Panc1 (cell line): ENCODE results near the gene MITF. TPM values are rescaled to one million over a fixed set of nuclear protein-coding genes. Genes with fewer than 3 reads are reported as not detected.
A peak's percentile ranks its signal among the peaks of the same experiment; 100 is the strongest.

Experiments
- ATAC-seq: fragments of 200-7000 bp; cut with Tn5 transposase; 2 replicates; pipeline ENCODE4 v1.9.1; 2020; ENCODE audit warnings: mild to moderate bottlenecking, moderate library complexity
- Bru-seq: library from RNA; stranded (reverse); fragments of 400-500 nt; gene quantifications from one replicate; lab custom pipeline; 2021; lab: Mats Ljungman, UMichigan
- BruChase-seq, 2 experiments: library from RNA; stranded (reverse); fragments of 400-500 nt; gene quantifications; one replicate each; lab custom pipeline; 2021; lab: Mats Ljungman, UMichigan
- BruUV-seq: library from RNA; stranded (reverse); fragments of 400-500 nt; replicated peaks from 2 replicates; lab custom pipeline; 2021; lab: Mats Ljungman, UMichigan
- CTCF ChIA-PET: fragments of 300-600 bp; sonication (Branson Sonifier 250); formaldehyde crosslinking; loops from one replicate; lab custom pipeline; 2022; ENCODE audit warnings: antibody characterized with exemption; lab: Charles Lee
- POLR2A ChIA-PET: fragments of 300-600 bp; sonication (Branson Sonifier 250); formaldehyde crosslinking; loops from one replicate; lab custom pipeline; 2022; ENCODE audit warnings: antibody characterized with exemption; lab: Charles Lee
- DNase-seq: peaks from one replicate; pipeline ENCODE4 v3.0.0-alpha.2; 2010; ENCODE audit warnings: low read depth, low spot score
- H3K27ac ChIP-seq: 2 replicates; pipeline ENCODE4 v1.5.1; 2011; ENCODE audit warnings: mild to moderate bottlenecking, low read length, inconsistent platforms
- H3K27me3 ChIP-seq: fragments of 200-500 bp; sonication (Bioruptor generic); 2 replicates; pipeline ENCODE4 v1.6.0; 2014; ENCODE audit warnings: low read length, inconsistent platforms; ENCODE audit not compliant: control insufficient read depth, insufficient read depth
- H3K36me3 ChIP-seq: fragments of 200-500 bp; sonication (Bioruptor generic); 2 replicates; pipeline ENCODE4 v1.5.1; 2014; ENCODE audit warnings: inconsistent platforms, mild to moderate bottlenecking, low read length, moderate library complexity; ENCODE audit not compliant: control insufficient read depth, insufficient read depth
- H3K4me1 ChIP-seq: 2 replicates; pipeline ENCODE4 v1.5.1; 2011; ENCODE audit warnings: inconsistent platforms, mild to moderate bottlenecking, low read length, moderate library complexity; ENCODE audit not compliant: control insufficient read depth, insufficient read depth
- H3K4me3 ChIP-seq, 2 experiments: 2 replicates each; pipeline ENCODE4 v1.5.1; 2011 to 2012; ENCODE audit warnings: low read depth in 2 of 2, low read length in 2 of 2, mild to moderate bottlenecking in 2 of 2, inconsistent platforms in 1 of 2, moderate library complexity in 1 of 2
- H3K9me3 ChIP-seq: fragments of 200-500 bp; sonication (Bioruptor generic); 2 replicates; pipeline ENCODE4 v1.5.1; 2014; ENCODE audit warnings: low read depth, mild to moderate bottlenecking, inconsistent platforms, low read length, moderate library complexity; ENCODE audit not compliant: control insufficient read depth, insufficient read depth
- CTCF ChIP-seq: fragments of 450-650 bp; IDR thresholded peaks from 2 replicates; pipeline ENCODE4 v1.5.1; 2017; ENCODE audit warnings: mild to moderate bottlenecking
- POLR2AphosphoS5 ChIP-seq: IDR thresholded peaks from 2 replicates; pipeline ENCODE4 v1.6.1; 2012; ENCODE audit warnings: mild to moderate bottlenecking, low read depth, low read length, moderate library complexity
- REST ChIP-seq, 2 experiments: IDR thresholded peaks; 2 replicates each; pipeline ENCODE4 v1.6.1; 2011 to 2012; ENCODE audit warnings: low read depth in 2 of 2, control low read depth in 1 of 2, low read length in 1 of 2, mild to moderate bottlenecking in 1 of 2, moderate library complexity in 1 of 2; ENCODE audit not compliant: insufficient read depth in 1 of 2
- SIN3A ChIP-seq: IDR thresholded peaks from 2 replicates; pipeline ENCODE4 v1.6.1; 2012; ENCODE audit warnings: low read depth, mild to moderate bottlenecking, low read length, moderate library complexity, borderline replicate concordance; ENCODE audit not compliant: insufficient read depth
- TCF7L2 ChIP-seq: IDR thresholded peaks from 2 replicates; pipeline ENCODE4 v1.6.1; 2011; ENCODE audit warnings: mild to moderate bottlenecking, low read depth, low read length, inconsistent platforms
- in situ Hi-C: cut with HindIII; loops from 2 replicates; pipeline ENCODE4 v1.10.0; 2016; ENCODE audit warnings: low sequenced_read_pairs, low pct_unique_long_range_greater_than_20kb
- intact Hi-C: fragments of 100-400 bp; cut with micrococcal nuclease; formaldehyde crosslinking; loops from one replicate; pipeline ENCODE4 v1.10.0; 2022; ENCODE audit not compliant: unreplicated experiment
- long read RNA-seq: library from polyadenylated mRNA; unstranded; transcript quantifications from one replicate; pipeline ENCODE4 v2.0.0, GENCODE V29; 2021; ENCODE audit not compliant: unreplicated experiment
- polyA plus RNA-seq: library from polyadenylated mRNA; unstranded; fragments of >200 nt; gene quantifications from one replicate; pipeline ENCODE4 v1.2.1, GENCODE V29; 2012; ENCODE audit warnings: missing spikeins; ENCODE audit not compliant: insufficient read length
- total RNA-seq: library from RNA; stranded (reverse); gene quantifications from one replicate; pipeline ENCODE4 v1.2.1, GENCODE V29; 2021; ENCODE audit not compliant: unreplicated experiment

The MITF gene
- total RNA-seq (10.8 TPM), Bru-seq, nascent RNA (percentile 61 among the genes with signal in this experiment), BruChase-seq, experiment 1, labeled RNA remaining after a 2-hour chase (percentile 50 among the genes with signal in this experiment), BruChase-seq, experiment 2, labeled RNA remaining after a 6-hour chase (percentile 50 among the genes with signal in this experiment)
- 3.5 TPM for polyA plus RNA-seq
- long read RNA-seq, full-length matches to known transcripts: 18 of 35 reads
- long read RNA-seq, partial matches to known transcripts: 5 of 35 reads
- long read RNA-seq, other reads (novel, unspliced or antisense): 12 of 35 reads

GRCh38 chr3:69739204-69740102 is at the start of gene MITF:
TSS of gene MITF (plus strand) at chr3:69739464. CDS start at chr3:69739598, 134 bp downstream.
- Histone ChIP-seq H3K4me3 (peak within 1 kb of the TSS; percentile 68 to 82), H3K4me1 (peaks cover 4% of the 10 kb centered on the region; the same call in 1 of the 2 replicates), H3K9me3 (no peaks in the 10 kb centered on the region), H3K36me3 (no peaks in the 10 kb centered on the region), H3K27ac (peak within 1 kb of the TSS; percentile 29), H3K27me3 (no peaks in the 10 kb centered on the region)
- in situ Hi-C loops: no loop called here
- no TSS peak for BruUV-seq
- ChIA-PET CTCF (no interaction called here), POLR2A (no interaction called here)
- DNase-seq: peak; percentile 45
- TF ChIP-seq SIN3A (0 out of 2 replicates have a peak, but pooled peaks have one; percentile 45), TCF7L2 (no peak)
- peak; percentile 98 for ATAC-seq
- intact Hi-C loops: no loop called here

- Histone ChIP-seq H3K4me1 (no peaks in the 10 kb centered on the region; the same call in 1 of the 2 replicates), H3K27me3 (no peaks in the 10 kb centered on the region), H3K27ac (no peak overlapping the region; the same call in 1 of the 2 replicates), H3K4me3 (no peak overlapping the region), H3K36me3 (no peaks in the 10 kb centered on the region), H3K9me3 (no peaks in the 10 kb centered on the region)
- ChIA-PET POLR2A (interaction anchor here (0.6 kb wide), 2 partner anchors 71 to 181 kb away, joined by 3 read pairs; no protein-coding TSS in a partner anchor), CTCF (interaction anchor here (0.7 kb wide), 2 partner anchors 47 to 551 kb away, joined by 5 to 11 read pairs; no protein-coding TSS in a partner anchor)
- no peak for TF ChIP-seq CTCF
- TF ChIP-seq POLR2AphosphoS5: no peak
- TF ChIP-seq SIN3A: no peak
- no peak for TF ChIP-seq REST (IDR thresholded peaks at IDR 0.05; ENCODE audit: insufficient read depth in 1 of 2, low read depth in 2 of 2, low read length in 1 of 2)
- TF ChIP-seq TCF7L2: no peak
- ATAC-seq (no peak), DNase-seq (no peak)
- BruUV-seq: no TSS peak
- intact Hi-C loops: loop anchor here (1.0 to 5.0 kb wide), 3 partner anchors 100 to 255 kb away; no protein-coding TSS in a partner anchor
- in situ Hi-C loops: no loop called here
Observed at GRCh38 chr3:69691860-69692259, 47.4 kb upstream of the MITF start.
